ENCODE results near the gene KSR1.

The KSR1 gene

GRCh38 chr17:27558341-27558740 lies 102.1 kb downstream of the KSR1 start:
- no peak for DNase-seq

GRCh38 chr17:27558842-27559505 lies 102.7 kb downstream of the KSR1 start:
- no peak for DNase-seq

- no peak for DNase-seq
These were observed 103.5 kb downstream of the KSR1 start for GRCh38 chr17:27559506-27560481.

GRCh38 chr17:27560668-27561067 lies 104.4 kb downstream of the KSR1 start:
- no peak for DNase-seq

GRCh38 chr17:27562777-27563455 lies 106.7 kb downstream of the KSR1 start:
- no peak for DNase-seq

GRCh38 chr17:27563532-27563931 lies 107.3 kb downstream of the KSR1 start:
- no peak for DNase-seq

GRCh38 chr17:27564463-27564862 lies 108.2 kb downstream of the KSR1 start:
- no peak for DNase-seq

GRCh38 chr17:27565874-27566670 lies 109.8 kb downstream of the KSR1 start:
- no peak for DNase-seq

- DNase-seq = no peak
These were observed 110.7 kb downstream of the KSR1 start for GRCh38 chr17:27566671-27567562.

GRCh38 chr17:27567563-27567859 lies 111.3 kb downstream of the KSR1 start:
- no peak for DNase-seq

- DNase-seq = no peak
These were observed 112.0 kb downstream of the KSR1 start for GRCh38 chr17:27568216-27568615.

- no peak for DNase-seq
These were observed 112.6 kb downstream of the KSR1 start for GRCh38 chr17:27568811-27569210.

GRCh38 chr17:27569257-27569722 lies 113.0 kb downstream of the KSR1 start:
- DNase-seq = no peak

GRCh38 chr17:27569884-27570577 lies 113.8 kb downstream of the KSR1 start:
- DNase-seq = no peak

GRCh38 chr17:27570578-27570914 lies 114.3 kb downstream of the KSR1 start:
- DNase-seq = no peak

GRCh38 chr17:27571563-27572352 lies 115.5 kb downstream of the KSR1 start:
- DNase-seq = no peak

- no peak for DNase-seq
These were observed 116.4 kb downstream of the KSR1 start for GRCh38 chr17:27572665-27573064.

- no peak for DNase-seq
These were observed 117.3 kb downstream of the KSR1 start for GRCh38 chr17:27573548-27573947.

GRCh38 chr17:27573971-27574525 lies 117.8 kb downstream of the KSR1 start:
- no peak for DNase-seq
